Heart left ventricle (tissue), 16 donors: ENCODE data around the gene FGF8. TPM values are rescaled to one million over a fixed set of nuclear protein-coding genes. Genes with fewer than 3 reads are reported as not detected.
A peak's percentile ranks its signal among the peaks of the same experiment; 100 is the strongest.

ENCODE experiments used
- ATAC-seq, 4 donors: fragments of 200-7000 bp; cut with Tn5 transposase; one replicate each; pipeline ENCODE4 v1.9.1; 2020 to 2022; ENCODE audit warnings: moderate library complexity in 4 of 4, mild to moderate bottlenecking in 3 of 4, moderate number of reproducible peaks in 1 of 4
- DNase-seq, 5 donors: peaks; one replicate each; pipeline ENCODE4 v3.0.0-alpha.2; 2020
- H3K27ac ChIP-seq, 12 donors: fragments of 200-600 bp; sonication (generic) in 4 of 12; one replicate each; pipeline versions ENCODE4 v1.5.0 to v1.8.0; 2016 to 2022; ENCODE audit warnings: mild to moderate bottlenecking in 2 of 12
- H3K27me3 ChIP-seq, 9 donors: fragments of 200-600 bp; sonication (generic) in 2 of 9; one replicate each; pipeline versions ENCODE4 v1.5.1 to v1.8.0; 2016 to 2022; ENCODE audit warnings: mild to moderate bottlenecking in 3 of 9
- H3K36me3 ChIP-seq, 9 donors: fragments of 200-600 bp; sonication (generic) in 2 of 9; one replicate each; pipeline versions ENCODE4 v1.5.0 to v1.8.0; 2018 to 2022; ENCODE audit warnings: mild to moderate bottlenecking in 2 of 9
- H3K4me1 ChIP-seq, 12 donors: fragments of 200-600 bp; sonication (generic) in 4 of 12; one replicate each; pipeline versions ENCODE4 v1.5.0 to v1.8.0; 2016 to 2022; ENCODE audit warnings: mild to moderate bottlenecking in 3 of 12
- H3K4me3 ChIP-seq, 12 donors: fragments of 200-600 bp; sonication (generic) in 4 of 12; one replicate each; pipeline versions ENCODE4 v1.5.0 to v1.8.0; 2017 to 2022; ENCODE audit warnings: mild to moderate bottlenecking in 9 of 12, moderate library complexity in 4 of 12
- H3K9me3 ChIP-seq, 12 donors: fragments of 200-600 bp; sonication (generic) in 4 of 12; one replicate each; pipeline versions ENCODE4 v1.5.0 to v1.8.0; 2016 to 2022; ENCODE audit warnings: mild to moderate bottlenecking in 1 of 12
- CTCF ChIP-seq, 12 donors: fragments of 200-600 bp; sonication (generic) in 4 of 12; IDR thresholded peaks; one replicate each; pipeline versions ENCODE4 v1.5.0 to v1.8.0; 2018 to 2022; ENCODE audit warnings: antibody characterized with exemption in 12 of 12, mild to moderate bottlenecking in 5 of 12
- POLR2A ChIP-seq, 2 donors: fragments of 450-650 bp; IDR thresholded peaks; one replicate each; pipeline ENCODE4 v1.6.1; 2017; ENCODE audit warnings: antibody characterized with exemption in 2 of 2, mild to moderate bottlenecking in 2 of 2, moderate library complexity in 2 of 2
- WGBS, 4 donors: extraction: QIAGEN DNeasy Blood & Tissue Kit in 2 of 4; methylation state at CpG; one replicate each; pipeline versions ENCODE4 v1.1.5 to v1.1.7; 2013 to 2018; 5-methylcytosine and 5-hydroxymethylcytosine counted together
- intact Hi-C, 10 donors: fragments of 100-400 bp; cut with DNase I; formaldehyde crosslinking; loops; one replicate each; pipeline versions ENCODE4 v1.11.1 to v1.14.2; 2022
- long read RNA-seq, 3 donors: library from polyadenylated mRNA; unstranded; transcript quantifications; one replicate each; pipeline ENCODE4 v2.0.0, GENCODE V29; 2020 to 2021
- polyA plus RNA-seq, 2 donors: library from polyadenylated mRNA; stranded (reverse); fragments of 200-250 nt; gene quantifications; one replicate each; pipeline ENCODE4 v1.2.3, GENCODE V29; 2013
- total RNA-seq, 9 donors: library from RNA; depleted of rRNA in 2 of 9; stranded (reverse); fragments of >200 nt in 2 of 9; fragmentation: NEBNext Ultra II Directional in 3 of 9; extraction: Animal tissue kit (Norgen Biotek cat#: 25700) in 3 of 9; gene quantifications; one replicate each; pipeline versions ENCODE4 v1.1.0 to v1.2.4, GENCODE V29; 2016 to 2023
- donor health status: ischemic (EF 13 %, LVEDD 7.1; RV severe dilation, severe dysfunction).
- donor health status: healthy with polysubstance abuse.
- donor health status: DM: no; HTN: yes; CAD: no.
- donor health status: DM: no; HTN: no; CAD: no.
- donor health status: ischemic (EF 25% LVEDD 6.9; RV normal size, moderate dysfunction).
- donor health status: ischemic (EF 25% LVEDD 5.7; RV mildly dilated, moderate dysfunction).
- donor health status: healthy.
- donor health status: DM: yes; HTN: yes; CAD: no.
- donor health status: ischemic (EF 35%, LVEDD 5.7; RV mildly dilated, moderate dysfunction).
- donor health status: nonischemic (EF 11% LVEDD 7.7; RV severe dilation, severe dysfunction).
- donor health status: DM: yes; HTN: yes; CAD: no.
- donor health status: PGD.
- donor health status: ischemic (EF 29% LVEDD 5.4; RV normal size, mild dysfunction).
- donor health status: nonischemic (EF 23%, LVEDD 6.1; RV moderate dilation, normal function).

Gene FGF8
- total RNA-seq: not detected
- not detected for polyA plus RNA-seq
- long read RNA-seq, donor 1: 0 reads
- long read RNA-seq, donor 2: 0 reads
- long read RNA-seq, donor 3: 0 reads

GRCh38 chr10:101775273-101776160 lies at the start of gene FGF8:
FGF8 (minus strand) TSS chr10:101776114; CDS start chr10:101775900, 214 bp downstream.
- WGBS, 4 donors: 1 to 3% (median 1%) methylated on average over 14 to 98 of the region's 98 CpGs
- ATAC-seq: no peak

GRCh38 chr10:101824736-101825135 lies 48.8 kb upstream of the FGF8 start:
- no peak for ATAC-seq
- TF ChIP-seq POLR2A (IDR thresholded peaks at IDR 0.05): no peak
- TF ChIP-seq CTCF (IDR thresholded peaks at IDR 0.05): no peak

More at GRCh38 chr10:101775273-101776160, at the start of gene FGF8:
- H3K36me3 ChIP-seq: no peaks in the 10 kb centered on the region
- H3K9me3 ChIP-seq: no peaks in the 10 kb centered on the region
- H3K4me1 ChIP-seq: peaks cover 0 to 41% (median 27%) of the 10 kb centered on the region in 12 donors
- peak within 1 kb of the TSS in 9 of 12 donors; percentile 19 to 44 (median 25) for H3K4me3 ChIP-seq
- DNase-seq: no peak
- intact Hi-C loops: loop anchor here in 3 of 10 donors (5.0 to 10.0 kb wide), 2 partner anchors 561 to 563 kb away; no protein-coding TSS in a partner anchor
- H3K27me3 ChIP-seq: peaks cover 18 to 89% (median 69%) of the 10 kb centered on the region in 9 donors
- TF ChIP-seq POLR2A (IDR thresholded peaks at IDR 0.05): no peak
- TF ChIP-seq CTCF (IDR thresholded peaks at IDR 0.05): no peak
- no peak within 1 kb of the TSS for H3K27ac ChIP-seq

GRCh38 chr10:101818872-101819633 lies 43.1 kb upstream of the FGF8 start:
- intact Hi-C loops: loop anchor here in 1 of 10 donors (5.0 kb wide), 1 partner anchor 37 kb away; the partner anchor contains the start of gene NPM3
- peak; percentile 1 to 15 (median 4) for ATAC-seq
- Histone ChIP-seq H3K27me3 (no peaks in the 10 kb centered on the region), H3K4me1 (peaks cover 0 to 34% (median 18%) of the 10 kb centered on the region in 12 donors), H3K36me3 (peaks cover 0 to 4% (median 0%) of the 10 kb centered on the region in 9 donors), H3K4me3 (peak overlapping the region; percentile 70 to 100 (median 96)), H3K9me3 (no peaks in the 10 kb centered on the region), H3K27ac (peak overlapping the region; percentile 90 to 99 (median 96))
- TF ChIP-seq POLR2A (IDR thresholded peaks at IDR 0.05): no peak
- no peak for TF ChIP-seq CTCF (IDR thresholded peaks at IDR 0.05)
- WGBS, 4 donors: 24 to 33% (median 29%) methylated on average over 14 of the region's 14 CpGs
- peak in 1 of 5 donors; percentile 42 for DNase-seq

More at GRCh38 chr10:101824736-101825135, 48.8 kb upstream of the FGF8 start:
- Histone ChIP-seq H3K4me3 (no peak overlapping the region), H3K36me3 (peaks cover 0 to 24% (median 10%) of the 10 kb centered on the region in 9 donors), H3K9me3 (no peaks in the 10 kb centered on the region), H3K4me1 (peaks cover 0 to 7% (median under 1%) of the 10 kb centered on the region in 12 donors), H3K27me3 (no peaks in the 10 kb centered on the region), H3K27ac (no peak overlapping the region)
- WGBS, 4 donors: 63 to 91% (median 89%) methylated on average over 2 of the region's 2 CpGs
- no peak for DNase-seq
- intact Hi-C loops: no loop called here
